Raji (cell line): Measurements from ENCODE around the gene RPL13A.

ENCODE experiments used
- POLR2A ChIP-seq: IDR thresholded peaks from 2 replicates; pipeline ENCODE4 v1.6.1; 2011; ENCODE audit warnings: low read depth, low read length, control low read depth; ENCODE audit not compliant: insufficient read depth

The RPL13A gene

GRCh38 chr19:49539192-49539952 is 52.0 kb downstream of the RPL13A start:
- no peak for TF ChIP-seq POLR2A
